Ovary (tissue), 9 donors: ENCODE results near the gene KCNMB3. TPM values are rescaled to one million over a fixed set of nuclear protein-coding genes. Genes with fewer than 3 reads are reported as not detected.

Experiments
- DNase-seq, 5 donors: peaks; one replicate each; pipeline ENCODE4 v3.0.0-alpha.2; 2019 to 2020
- H3K27ac ChIP-seq, 2 donors: fragments of 200-600 bp; one replicate each; pipeline versions ENCODE4 v1.5.1 to v1.8.0; 2019 to 2022
- H3K27me3 ChIP-seq: fragments of 200-600 bp; one replicate; pipeline ENCODE4 v1.8.0; 2022
- H3K36me3 ChIP-seq: fragments of 200-600 bp; sonication (generic); one replicate; pipeline ENCODE4 v1.5.1; 2019
- H3K4me1 ChIP-seq: one replicate; pipeline ENCODE4 v1.8.1; 2013; ENCODE audit warnings: mild to moderate bottlenecking, moderate library complexity; ENCODE audit not compliant: insufficient read depth
- H3K4me3 ChIP-seq: fragments of 200-600 bp; sonication (generic); one replicate; pipeline ENCODE4 v1.5.1; 2017
- H3K9me3 ChIP-seq, 2 donors: fragments of 200-600 bp in 1 of 2; sonication (generic) in 1 of 2; one replicate each; pipeline versions ENCODE4 v1.5.1 to v1.8.1; 2013 to 2019; ENCODE audit warnings: mild to moderate bottlenecking in 1 of 2, moderate library complexity in 1 of 2
- EP300 ChIP-seq: sonication (generic); formaldehyde crosslinking; IDR thresholded peaks from one replicate; pipeline ENCODE4 v1.6.1; 2017; ENCODE audit warnings: antibody characterized with exemption
- POLR2A ChIP-seq: fragments of 450-650 bp; IDR thresholded peaks from one replicate; pipeline ENCODE4 v1.6.1; 2017; ENCODE audit warnings: antibody characterized with exemption, mild to moderate bottlenecking, moderate library complexity
- WGBS, 3 donors: extraction: QIAGEN DNeasy Blood & Tissue Kit in 1 of 3; methylation state at CpG; one replicate each; pipeline versions ENCODE4 v1.1.5 to v1.1.7; 2013 to 2017; 5-methylcytosine and 5-hydroxymethylcytosine counted together
- intact Hi-C, 4 donors: fragments of 100-400 bp; cut with DNase I; formaldehyde crosslinking; loops; one replicate each; pipeline versions ENCODE4 v1.11.0 to v1.15.1; 2022 to 2023
- polyA plus RNA-seq, 2 donors: library from polyadenylated mRNA; stranded (reverse); fragments of 200-250 nt in 1 of 2; fragments of 350-450 nt in 1 of 2; fragmentation: Illumina TruSeq in 1 of 2; extraction: RNeasy Lipid Tissue Mini Kit (QIAGEN cat#74804) in 1 of 2; gene quantifications; one replicate each; pipeline ENCODE4 v1.2.3, GENCODE V29; 2013 to 2014
- total RNA-seq, 7 donors: library from RNA; depleted of rRNA in 2 of 7; stranded (reverse); fragments of >200 nt in 2 of 7; fragmentation: NEBNext Ultra II Directional in 3 of 7; extraction: Animal tissue kit (Norgen Biotek cat#: 25700) in 3 of 7; gene quantifications; one replicate each; pipeline versions ENCODE4 v1.1.0 to v1.2.4, GENCODE V29; 2016 to 2023
- TF ChIP-seq, protein P1 (sequence below), 3 donors: fragments of 450-650 bp in 2 of 3; fragments of 200-600 bp in 1 of 3; IDR thresholded peaks; one replicate each; pipeline versions ENCODE4 v1.5.1 to v1.8.0; 2016 to 2022; ENCODE audit warnings: antibody characterized with exemption in 3 of 3, mild to moderate bottlenecking in 1 of 3
- donor health status: DM: no; HTN: no; CAD: no; lungs with moderate emphysema.
- donor health status: DM: no; HTN: no; CAD: no.
- donor health status: Bipolar disorder and iron deficiency.
- donor health status: DM: yes; HTN: yes; CAD: no.
- donor health status: DM: no; HTN: no; CAD: no.
- donor health status: DM: yes; HTN: yes; CAD: no.

Gene KCNMB3
- total and polyA plus RNA-seq, 9 donors, result 0.57 to 2.8 (median 1.6) TPM

DNA sequence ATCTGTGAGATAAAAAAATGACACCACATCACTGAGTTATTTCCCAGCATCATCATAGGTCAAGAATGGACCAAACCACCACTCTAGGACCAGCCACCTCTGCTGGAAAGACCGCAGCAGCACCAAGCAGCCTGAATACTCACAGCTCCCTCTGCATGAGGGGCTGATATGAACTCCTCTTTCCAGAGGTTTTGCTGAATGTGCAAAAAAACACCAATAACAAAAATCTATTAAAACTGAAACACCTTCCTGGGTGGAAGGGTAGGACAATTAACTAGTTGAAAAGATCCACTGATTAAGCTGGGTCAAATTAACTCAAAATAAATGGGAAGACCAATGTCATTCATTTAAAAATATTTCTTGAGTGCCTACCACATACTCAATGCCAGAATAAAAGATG lies 28.9 kb upstream of the KCNMB3 start:
- Histone ChIP-seq H3K4me1 (no peaks in the 10 kb centered on the region), H3K9me3 (no peaks in the 10 kb centered on the region), H3K36me3 (no peaks in the 10 kb centered on the region), H3K27ac (no peak overlapping the region), H3K4me3 (no peak overlapping the region), H3K27me3 (no peaks in the 10 kb centered on the region)
- WGBS, 3 donors, result 88 to 91% (median 88%) methylated on average over 1 of the region's 1 CpG
- TF ChIP-seq POLR2A (no peak), EP300 (no peak)
- TF ChIP-seq, protein P1, sequence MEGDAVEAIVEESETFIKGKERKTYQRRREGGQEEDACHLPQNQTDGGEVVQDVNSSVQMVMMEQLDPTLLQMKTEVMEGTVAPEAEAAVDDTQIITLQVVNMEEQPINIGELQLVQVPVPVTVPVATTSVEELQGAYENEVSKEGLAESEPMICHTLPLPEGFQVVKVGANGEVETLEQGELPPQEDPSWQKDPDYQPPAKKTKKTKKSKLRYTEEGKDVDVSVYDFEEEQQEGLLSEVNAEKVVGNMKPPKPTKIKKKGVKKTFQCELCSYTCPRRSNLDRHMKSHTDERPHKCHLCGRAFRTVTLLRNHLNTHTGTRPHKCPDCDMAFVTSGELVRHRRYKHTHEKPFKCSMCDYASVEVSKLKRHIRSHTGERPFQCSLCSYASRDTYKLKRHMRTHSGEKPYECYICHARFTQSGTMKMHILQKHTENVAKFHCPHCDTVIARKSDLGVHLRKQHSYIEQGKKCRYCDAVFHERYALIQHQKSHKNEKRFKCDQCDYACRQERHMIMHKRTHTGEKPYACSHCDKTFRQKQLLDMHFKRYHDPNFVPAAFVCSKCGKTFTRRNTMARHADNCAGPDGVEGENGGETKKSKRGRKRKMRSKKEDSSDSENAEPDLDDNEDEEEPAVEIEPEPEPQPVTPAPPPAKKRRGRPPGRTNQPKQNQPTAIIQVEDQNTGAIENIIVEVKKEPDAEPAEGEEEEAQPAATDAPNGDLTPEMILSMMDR (IDR thresholded peaks at IDR 0.05), result no peak
- no peak for DNase-seq
- intact Hi-C loops, result no loop called here

DNA sequence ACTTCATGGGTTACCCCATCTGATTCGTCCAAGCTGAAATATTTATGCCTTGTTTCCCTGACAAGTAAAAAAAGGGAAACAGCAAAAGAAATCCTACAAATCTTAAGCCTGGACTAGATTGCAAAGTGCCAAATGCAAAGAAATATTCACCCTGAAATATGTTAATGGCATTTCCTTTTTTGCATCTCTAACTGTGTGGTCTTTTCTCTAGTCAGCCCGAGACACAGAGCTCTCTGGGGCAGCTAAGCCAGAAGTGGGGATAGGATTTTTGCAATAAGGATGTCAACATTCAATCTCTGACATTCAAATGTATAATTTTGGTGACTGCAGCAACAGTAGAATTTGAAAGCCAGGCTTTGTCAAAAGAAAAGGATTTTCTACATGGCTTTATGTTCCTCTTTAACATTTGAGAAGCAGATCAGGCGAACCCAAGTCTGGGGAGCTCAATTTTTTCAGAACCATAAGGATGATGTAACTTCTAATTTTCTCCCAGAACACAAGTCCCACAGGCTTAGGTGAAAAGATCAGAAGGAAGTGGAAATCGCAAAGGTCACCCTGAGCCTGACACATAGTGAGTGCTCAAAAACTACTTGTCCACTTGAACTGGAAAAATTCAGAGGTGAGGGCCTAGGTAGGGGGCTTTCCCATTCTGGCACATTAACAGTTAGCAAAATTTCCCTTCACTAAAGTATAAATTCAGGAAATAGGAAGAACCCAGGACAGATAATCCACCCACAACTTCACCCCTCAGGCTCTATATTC lies 28.2 kb upstream of the KCNMB3 start:
- intact Hi-C loops, result no loop called here
- Histone ChIP-seq H3K36me3 (no peaks in the 10 kb centered on the region), H3K4me1 (no peaks in the 10 kb centered on the region), H3K9me3 (no peaks in the 10 kb centered on the region), H3K4me3 (no peak overlapping the region), H3K27me3 (no peaks in the 10 kb centered on the region), H3K27ac (no peak overlapping the region)
- WGBS, 3 donors, result 51 to 64% (median 55%) methylated on average over 4 of the region's 4 CpGs
- DNase-seq, result no peak
- TF ChIP-seq, protein P1 (IDR thresholded peaks at IDR 0.05), result no peak
- TF ChIP-seq POLR2A (no peak), EP300 (no peak)

DNA sequence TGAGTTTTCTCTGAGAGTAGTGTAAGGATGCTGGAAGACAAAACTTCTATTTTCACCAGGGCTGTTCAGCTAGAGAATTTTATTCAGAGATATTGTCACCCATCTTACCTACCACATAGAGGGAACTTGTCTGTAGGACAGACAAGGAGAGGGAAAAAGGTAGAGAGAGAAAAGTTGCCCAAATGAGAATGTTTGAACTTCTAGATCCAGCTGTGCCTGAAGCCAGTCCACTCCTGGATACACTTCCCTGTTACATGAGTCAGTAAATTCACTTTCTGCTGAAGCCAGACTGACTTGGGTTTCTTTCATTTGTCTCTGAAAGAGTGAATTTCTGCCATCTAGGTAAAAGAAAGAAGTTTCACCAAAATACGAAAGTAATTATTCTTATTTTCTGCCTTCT lies 27.2 kb upstream of the KCNMB3 start:
- no peak overlapping the region for H3K27ac ChIP-seq
- TF ChIP-seq EP300, result no peak
- TF ChIP-seq, protein P1 (IDR thresholded peaks at IDR 0.05), result no peak
- TF ChIP-seq POLR2A, result no peak
- no peaks in the 10 kb centered on the region for H3K4me1 ChIP-seq
- DNase-seq, result no peak
- no peaks in the 10 kb centered on the region for H3K9me3 ChIP-seq
- intact Hi-C loops, result no loop called here
- no peak overlapping the region for H3K4me3 ChIP-seq
- 91 to 94% (median 92%) methylated on average over 1 of the region's 1 CpG for WGBS, 3 donors
- no peaks in the 10 kb centered on the region for H3K36me3 ChIP-seq
- no peaks in the 10 kb centered on the region for H3K27me3 ChIP-seq

DNA sequence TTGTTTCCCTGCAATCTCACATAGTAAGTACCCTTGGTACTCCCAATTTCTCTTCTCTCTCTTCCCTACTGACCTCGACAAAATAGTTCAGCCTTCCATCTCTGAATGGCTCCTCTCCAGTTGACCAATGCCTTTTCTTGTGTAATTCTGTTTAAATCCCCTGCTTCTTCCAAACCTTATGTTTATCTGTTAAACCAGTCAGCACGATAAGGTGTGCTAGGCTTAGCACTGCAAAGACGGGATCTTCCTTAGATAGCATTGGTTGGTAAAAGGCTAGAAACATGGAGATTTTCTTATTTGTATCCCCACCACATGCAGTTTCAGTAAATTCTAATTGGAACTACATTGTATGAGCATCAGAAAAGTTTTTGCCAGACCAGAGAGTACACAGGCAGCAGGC lies 25.8 kb upstream of the KCNMB3 start:
- Histone ChIP-seq H3K27ac (no peak overlapping the region), H3K4me3 (no peak overlapping the region), H3K27me3 (no peaks in the 10 kb centered on the region), H3K4me1 (no peaks in the 10 kb centered on the region), H3K36me3 (no peaks in the 10 kb centered on the region), H3K9me3 (no peaks in the 10 kb centered on the region)
- no peak for DNase-seq
- WGBS, 3 donors, result 80 to 93% (median 83%) methylated on average over 3 of the region's 3 CpGs
- TF ChIP-seq POLR2A (no peak), EP300 (no peak)
- TF ChIP-seq, protein P1 (IDR thresholded peaks at IDR 0.05), result no peak
- intact Hi-C loops, result no loop called here
